ENCODE measurements around the gene SHB. TPM values are rescaled to one million over a fixed set of nuclear protein-coding genes. Genes with fewer than 3 reads are reported as not detected.

Gene SHB
- total RNA-seq, 1 experiment from 2014 or later: 29.6 TPM

GRCh38 chr9:38063363-38063707 is 5.7 kb downstream of the SHB start:
- Mint-ChIP-seq H3K36me3 (ENCODE audit: insufficient read depth, unreplicated experiment) (peaks cover 14% of the 10 kb centered on the region), H3K27ac (ENCODE audit: low read depth, unreplicated experiment) (no peak overlapping the region), H3K9me3 (ENCODE audit: unreplicated experiment) (no peaks in the 10 kb centered on the region), H3K27me3 (ENCODE audit: insufficient read depth, unreplicated experiment) (no peaks in the 10 kb centered on the region), H3K4me1 (ENCODE audit: insufficient read depth, unreplicated experiment) (peaks cover 46% of the 10 kb centered on the region), H3K4me3 (ENCODE audit: unreplicated experiment) (peak overlapping the region; percentile 22)
- DNase-seq (ENCODE audit: unreplicated experiment): no peak
- TF ChIP-seq CTCF (IDR thresholded peaks at IDR 0.05; ENCODE audit: unreplicated experiment): no peak
- POLR2A ChIA-PET: interaction anchor here (0.6 to 2.0 kb wide), 7 partner anchors 10 to 140 kb away, joined by 3 to 7 read pairs (median 3); no protein-coding TSS in a partner anchor
- CTCF ChIA-PET: interaction anchor here (0.6 to 1.2 kb wide), 4 partner anchors 40 to 149 kb away, joined by 3 to 5 read pairs (median 4); no protein-coding TSS in a partner anchor
- no TSS peak for BruUV-seq (replicated peaks)
- intact Hi-C loops (cut with micrococcal nuclease): no loop called here

GRCh38 chr9:38062498-38063362 is 6.3 kb downstream of the SHB start:
- Mint-ChIP-seq H3K4me1 (ENCODE audit: insufficient read depth, unreplicated experiment) (peaks cover 52% of the 10 kb centered on the region), H3K27ac (ENCODE audit: low read depth, unreplicated experiment) (no peak overlapping the region), H3K9me3 (ENCODE audit: unreplicated experiment) (no peaks in the 10 kb centered on the region), H3K36me3 (ENCODE audit: insufficient read depth, unreplicated experiment) (peaks cover 14% of the 10 kb centered on the region), H3K4me3 (ENCODE audit: unreplicated experiment) (peak overlapping the region; percentile 22), H3K27me3 (ENCODE audit: insufficient read depth, unreplicated experiment) (no peaks in the 10 kb centered on the region)
- no TSS peak for BruUV-seq (replicated peaks)
- intact Hi-C loops (cut with micrococcal nuclease): no loop called here
- DNase-seq (ENCODE audit: unreplicated experiment): no peak
- TF ChIP-seq CTCF (IDR thresholded peaks at IDR 0.05; ENCODE audit: unreplicated experiment): no peak
- ChIA-PET CTCF (interaction anchor here (0.6 to 3.2 kb wide), 7 partner anchors 99 to 301 kb away, joined by 3 to 15 read pairs (median 4); no protein-coding TSS in a partner anchor), POLR2A (interaction anchor here (0.6 to 2.0 kb wide), 6 partner anchors 9 to 139 kb away, joined by 3 to 7 read pairs (median 4); no protein-coding TSS in a partner anchor)

GRCh38 chr9:38062106-38062497 is 6.9 kb downstream of the SHB start:
- H3K27ac Mint-ChIP-seq (ENCODE audit: low read depth, unreplicated experiment): no peak overlapping the region
- BruUV-seq (replicated peaks): no TSS peak
- H3K4me3 Mint-ChIP-seq (ENCODE audit: unreplicated experiment): no peak overlapping the region
- H3K36me3 Mint-ChIP-seq (ENCODE audit: insufficient read depth, unreplicated experiment): peaks cover 13% of the 10 kb centered on the region
- intact Hi-C loops (cut with micrococcal nuclease): no loop called here
- TF ChIP-seq CTCF (IDR thresholded peaks at IDR 0.05; ENCODE audit: unreplicated experiment): no peak
- no peak for DNase-seq (ENCODE audit: unreplicated experiment)
- peaks cover 55% of the 10 kb centered on the region for H3K4me1 Mint-ChIP-seq (ENCODE audit: insufficient read depth, unreplicated experiment)
- ChIA-PET CTCF (interaction anchor here (0.6 to 3.2 kb wide), 6 partner anchors 100 to 301 kb away, joined by 3 to 15 read pairs (median 4); no protein-coding TSS in a partner anchor), POLR2A (no interaction called here)
- H3K27me3 Mint-ChIP-seq (ENCODE audit: insufficient read depth, unreplicated experiment): no peaks in the 10 kb centered on the region
- H3K9me3 Mint-ChIP-seq (ENCODE audit: unreplicated experiment): no peaks in the 10 kb centered on the region

GRCh38 chr9:38061326-38061977 is 7.6 kb downstream of the SHB start:
- no peak overlapping the region for H3K4me3 Mint-ChIP-seq (ENCODE audit: unreplicated experiment)
- no peak for TF ChIP-seq CTCF (IDR thresholded peaks at IDR 0.05; ENCODE audit: unreplicated experiment)
- no peaks in the 10 kb centered on the region for H3K27me3 Mint-ChIP-seq (ENCODE audit: insufficient read depth, unreplicated experiment)
- CTCF ChIA-PET: interaction anchor here (0.8 to 3.2 kb wide), 5 partner anchors 25 to 203 kb away, joined by 3 to 15 read pairs (median 4); no protein-coding TSS in a partner anchor
- intact Hi-C loops (cut with micrococcal nuclease): no loop called here
- H3K27ac Mint-ChIP-seq (ENCODE audit: low read depth, unreplicated experiment): no peak overlapping the region
- no peak for DNase-seq (ENCODE audit: unreplicated experiment)
- POLR2A ChIA-PET: interaction anchor here (1.1 to 1.3 kb wide), 2 partner anchors 10 to 14 kb away, joined by 3 to 5 read pairs; no protein-coding TSS in a partner anchor
- no peaks in the 10 kb centered on the region for H3K9me3 Mint-ChIP-seq (ENCODE audit: unreplicated experiment)
- peaks cover 6% of the 10 kb centered on the region for H3K36me3 Mint-ChIP-seq (ENCODE audit: insufficient read depth, unreplicated experiment)
- BruUV-seq (replicated peaks): no TSS peak
- peaks cover 50% of the 10 kb centered on the region for H3K4me1 Mint-ChIP-seq (ENCODE audit: insufficient read depth, unreplicated experiment)
